H1 (cell line): ENCODE results near the gene MIPEP. TPM values are rescaled to one million over a fixed set of nuclear protein-coding genes. Genes with fewer than 3 reads are reported as not detected.
A peak's percentile ranks its signal among the peaks of the same experiment; 100 is the strongest.

ENCODE experiments used
- CTCF ChIA-PET: fragments of 300-600 bp; sonication (Branson Sonifier 250); formaldehyde crosslinking; loops from one replicate; lab custom pipeline; 2021; ENCODE audit not compliant: partially characterized antibody; lab: Charles Lee
- POLR2A ChIA-PET: fragments of 300-600 bp; sonication (Branson Sonifier 250); formaldehyde crosslinking; loops from one replicate; lab custom pipeline; 2021; ENCODE audit warnings: inconsistent platforms; ENCODE audit not compliant: partially characterized antibody; lab: Charles Lee
- DNase-seq, 2 experiments: peaks; one replicate each; pipeline versions ENCODE4 v3.0.0 to v3.0.0-alpha.2; 2010 to 2022; ENCODE audit warnings: low spot score in 2 of 2, low read depth in 1 of 2, mixed read lengths in 1 of 2
- FAIRE-seq: peaks from 2 replicates; lab custom pipeline; 2011; peaks lifted over from hg19 to GRCh38; lab: Jason Lieb, UNC
- H2AFZ ChIP-seq: 2 replicates; pipeline ENCODE4 v1.8.1; 2012; ENCODE audit warnings: low read length, inconsistent platforms
- H2AK5ac ChIP-seq: 2 replicates; pipeline ENCODE4 v1.6.1; 2013; ENCODE audit warnings: low read depth, low read length
- H2BK120ac ChIP-seq: replicated peaks from 2 replicates; pipeline ENCODE3; 2013; ENCODE audit warnings: low read depth, low read length, inconsistent platforms
- H2BK12ac ChIP-seq: 2 replicates; pipeline ENCODE4 v1.6.1; 2013; ENCODE audit warnings: low read depth, low read length
- H2BK15ac ChIP-seq: 2 replicates; pipeline ENCODE4 v1.6.1; 2013; ENCODE audit warnings: low read length
- H2BK20ac ChIP-seq: 2 replicates; pipeline ENCODE4 v1.6.1; 2013; ENCODE audit warnings: low read length
- H2BK5ac ChIP-seq: 2 replicates; pipeline ENCODE4 v1.6.1; 2013; ENCODE audit warnings: low read depth, low read length
- H3K14ac ChIP-seq: 2 replicates; pipeline ENCODE4 v1.6.1; 2013; ENCODE audit warnings: inconsistent platforms; ENCODE audit not compliant: insufficient read length
- H3K18ac ChIP-seq: 2 replicates; pipeline ENCODE4 v1.6.1; 2013; ENCODE audit warnings: low read length; ENCODE audit errors: extremely low read depth
- H3K23ac ChIP-seq: 2 replicates; pipeline ENCODE4 v1.6.1; 2013; ENCODE audit warnings: inconsistent platforms; ENCODE audit not compliant: insufficient read length
- H3K23me2 ChIP-seq: 2 replicates; pipeline ENCODE4 v1.6.1; 2013; ENCODE audit warnings: low read depth, low read length
- H3K27ac ChIP-seq: 2 replicates; pipeline ENCODE4 v1.6.1; 2011; ENCODE audit warnings: low read depth, low read length, inconsistent platforms
- H3K27me3 ChIP-seq, 4 experiments: replicated peaks in 1 of 4; 1 replicate in 1 of 4; 2 replicates in 3 of 4; pipeline versions ENCODE4 v1.6.1 to v1.8.1; 2011 to 2013; ENCODE audit warnings: low read length in 3 of 4, mild to moderate bottlenecking in 3 of 4, inconsistent platforms in 2 of 4, mixed read lengths in 2 of 4, moderate library complexity in 1 of 4; ENCODE audit not compliant: control insufficient read depth in 3 of 4, insufficient read depth in 3 of 4; ENCODE audit errors: extremely low read depth in 1 of 4
- H3K36me3 ChIP-seq, 4 experiments: 2 replicates each; pipeline versions ENCODE4 v1.6.1 to v1.8.1; 2011 to 2013; ENCODE audit warnings: mild to moderate bottlenecking in 4 of 4, low read length in 3 of 4, moderate library complexity in 2 of 4, control low read depth in 1 of 4, inconsistent platforms in 1 of 4; ENCODE audit not compliant: insufficient read depth in 4 of 4, control insufficient read depth in 2 of 4
- H3K4ac ChIP-seq: replicated peaks from 2 replicates; pipeline ENCODE3; 2013; ENCODE audit warnings: low read length, low read depth, mixed read lengths, inconsistent platforms; ENCODE audit not compliant: insufficient read length
- H3K4me1 ChIP-seq, 4 experiments: replicated peaks in 1 of 4; 1 replicate in 1 of 4; 2 replicates in 3 of 4; pipeline versions ENCODE4 v1.6.1 to v1.8.1; 2011 to 2013; ENCODE audit warnings: low read length in 3 of 4, inconsistent platforms in 2 of 4, mixed read lengths in 1 of 4; ENCODE audit not compliant: insufficient read depth in 4 of 4, control insufficient read depth in 3 of 4
- H3K4me2 ChIP-seq, 2 experiments: 2 replicates each; pipeline versions ENCODE4 v1.6.1 to v1.8.1; 2011 to 2013; ENCODE audit warnings: low read depth in 2 of 2, low read length in 2 of 2, control low read depth in 1 of 2, inconsistent platforms in 1 of 2, mild to moderate bottlenecking in 1 of 2; ENCODE audit not compliant: insufficient read depth in 1 of 2
- H3K4me3 ChIP-seq, 4 experiments: fragments of 200-600, 300-600 bp in 1 of 4; sonication (generic), shearing (Covaris generic), sonication (Bioruptor Twin) in 1 of 4; 2 replicates each; pipeline versions ENCODE4 v1.5.1 to v1.8.1; 2011 to 2016; ENCODE audit warnings: low read length in 4 of 4, low read depth in 3 of 4, control low read depth in 2 of 4, inconsistent platforms in 2 of 4, mild to moderate bottlenecking in 2 of 4, mixed read lengths in 1 of 4, moderate library complexity in 1 of 4; ENCODE audit not compliant: insufficient read depth in 2 of 4; ENCODE audit errors: extremely low read depth in 1 of 4
- H3K56ac ChIP-seq: replicated peaks from 2 replicates; pipeline ENCODE3; 2013; ENCODE audit warnings: low read depth, mild to moderate bottlenecking, mixed read lengths, low read length, inconsistent platforms; ENCODE audit not compliant: insufficient read length
- H3K79me1 ChIP-seq: 2 replicates; pipeline ENCODE4 v1.6.1; 2013; ENCODE audit warnings: low read depth, low read length, control low read depth
- H3K79me2 ChIP-seq, 2 experiments: 2 replicates each; pipeline versions ENCODE4 v1.6.1 to v1.8.1; 2012 to 2013; ENCODE audit warnings: low read length in 2 of 2, mild to moderate bottlenecking in 2 of 2, inconsistent platforms in 1 of 2; ENCODE audit not compliant: insufficient read depth in 2 of 2, control insufficient read depth in 1 of 2
- H3K9ac ChIP-seq, 4 experiments: replicated peaks in 1 of 4; 1 replicate in 1 of 4; 2 replicates in 3 of 4; pipeline versions ENCODE4 v1.6.1 to v1.8.1; 2011 to 2013; ENCODE audit warnings: low read depth in 3 of 4, low read length in 3 of 4, control low read depth in 2 of 4, mild to moderate bottlenecking in 2 of 4, moderate library complexity in 2 of 4, inconsistent platforms in 1 of 4; ENCODE audit errors: extremely low read depth in 1 of 4
- H3K9me3 ChIP-seq, 2 experiments: 2 replicates each; pipeline versions ENCODE4 v1.6.1 to v1.8.1; 2012 to 2013; ENCODE audit warnings: mild to moderate bottlenecking in 2 of 2, moderate library complexity in 2 of 2, control low read depth in 1 of 2, inconsistent platforms in 1 of 2, low read depth in 1 of 2, low read length in 1 of 2, mixed read lengths in 1 of 2; ENCODE audit not compliant: insufficient read depth in 2 of 2
- H4K20me1 ChIP-seq, 2 experiments: replicated peaks in 1 of 2; 2 replicates each; pipeline versions ENCODE3 to v1.8.1; 2011 to 2013; ENCODE audit warnings: inconsistent platforms in 2 of 2, low read length in 2 of 2, mild to moderate bottlenecking in 1 of 2; ENCODE audit not compliant: insufficient read depth in 2 of 2, control insufficient read depth in 1 of 2
- H4K5ac ChIP-seq: 2 replicates; pipeline ENCODE4 v1.6.1; 2013; ENCODE audit warnings: low read length, low read depth, mixed read lengths, inconsistent platforms; ENCODE audit not compliant: insufficient read length
- H4K8ac ChIP-seq: 2 replicates; pipeline ENCODE4 v1.8.0; 2013; ENCODE audit warnings: mild to moderate bottlenecking, moderate library complexity, low read length, inconsistent platforms; ENCODE audit not compliant: insufficient read depth; ENCODE audit errors: extremely low read depth
- H4K91ac ChIP-seq: replicated peaks from 2 replicates; pipeline ENCODE3; 2013; ENCODE audit warnings: low read length, mixed read lengths, inconsistent platforms; ENCODE audit not compliant: insufficient read length
- ATF2 ChIP-seq: IDR thresholded peaks from 2 replicates; pipeline ENCODE4 v1.6.1; 2012; ENCODE audit warnings: low read length, inconsistent platforms
- CTCF ChIP-seq, 3 experiments: IDR thresholded peaks; 1 replicate in 2 of 3; 2 replicates in 1 of 3; pipeline versions ENCODE4 v1.5.1 to v1.6.1; 2011; ENCODE audit warnings: low read length in 3 of 3, mild to moderate bottlenecking in 3 of 3, inconsistent platforms in 2 of 3, low read depth in 1 of 3, moderate library complexity in 1 of 3; ENCODE audit not compliant: insufficient read depth in 1 of 3; ENCODE audit errors: control extremely low read depth in 1 of 3
- JUND ChIP-seq: IDR thresholded peaks from 2 replicates; pipeline ENCODE4 v1.6.1; 2011; ENCODE audit warnings: mild to moderate bottlenecking, improper control_type of control experiment, low read length
- MAX ChIP-seq: IDR thresholded peaks from 2 replicates; pipeline ENCODE4 v1.6.1; 2012; ENCODE audit warnings: inconsistent platforms
- TBP ChIP-seq: IDR thresholded peaks from 2 replicates; pipeline ENCODE4 v1.6.1; 2011; ENCODE audit warnings: low read depth, low read length, improper control_type of control experiment
- TEAD4 ChIP-seq: IDR thresholded peaks from 2 replicates; pipeline ENCODE4 v1.6.1; 2012; ENCODE audit warnings: low read depth, low read length, inconsistent platforms, mixed read lengths
- USF2 ChIP-seq: IDR thresholded peaks from 2 replicates; pipeline ENCODE4 v1.6.1; 2011; ENCODE audit warnings: low read length, improper control_type of control experiment
- WGBS, 2 experiments: shearing (Covaris generic) in 1 of 2; methylation state at CpG; one replicate each; pipeline versions ENCODE4 v1.1.6 to v1.1.7; 2013 to 2015; ENCODE audit warnings: low lambda C conversion rate in 2 of 2, mixed read lengths in 2 of 2, inconsistent platforms in 1 of 2, low coverage in 1 of 2, missing lambda C conversion rate in 1 of 2; ENCODE audit not compliant: insufficient replicate concordance in 2 of 2, insufficient coverage in 1 of 2, insufficient read length in 1 of 2; ENCODE audit errors: extremely low coverage in 1 of 2, missing lambda C conversion rate in 1 of 2; 5-methylcytosine and 5-hydroxymethylcytosine counted together
- polyA plus RNA-seq, 7 experiments: library from polyadenylated mRNA; depleted of rRNA in 3 of 7; stranded (reverse) in 5 of 7; unstranded in 2 of 7; fragments of >200 nt in 5 of 7; fragments of 200-250 nt in 2 of 7; gene quantifications; 1 replicate in 5 of 7; 2 replicates in 1 of 7; 4 replicates in 1 of 7; pipeline versions ENCODE4 v1.2.1 to v1.2.3, GENCODE V29; 2011 to 2013; ENCODE audit warnings: missing spikeins in 2 of 7, mixed read lengths in 2 of 7
- total RNA-seq: library from RNA; stranded (reverse); fragmentation: NEBNext Ultra II Directional; extraction: Animal tissue kit (Norgen Biotek cat#: 25700); gene quantifications from 2 replicates; pipeline ENCODE4 v1.2.1, GENCODE V29; 2021

MIPEP gene
- total and polyA plus RNA-seq, 2 of the 8 experiments (the other 6 are each of a cell fraction or from before 2014, with no cell fraction given) = 24.0 to 24.2 TPM

GRCh38 chr13:23903906-23904280 is 14.7 kb upstream of the MIPEP start:
- H2BK120ac ChIP-seq = no peak overlapping the region
- no peak overlapping the region; the same call in 1 of the 2 replicates for H2BK5ac ChIP-seq
- no peaks in the 10 kb centered on the region for H3K79me2 ChIP-seq
- H4K8ac ChIP-seq = peak overlapping the region; percentile 20; the same call in 1 of the 2 replicates
- H2BK15ac ChIP-seq = no peak overlapping the region
- H3K4me1 ChIP-seq = peaks cover 0 to 3% (median 0%) of the 10 kb centered on the region in 4 experiments; a peak in 3 of 7 replicates
- no peak overlapping the region for H3K14ac ChIP-seq
- H3K9ac ChIP-seq = no peak overlapping the region
- H3K23ac ChIP-seq = no peak overlapping the region
- 22% methylated on average over 12 of the region's 16 CpGs; no CpG with 5 or more reads in 1 of the 2 experiments for WGBS, 2 experiments
- no peak overlapping the region for H2AK5ac ChIP-seq
- no peak overlapping the region for H3K56ac ChIP-seq
- no peak overlapping the region for H3K4ac ChIP-seq
- DNase-seq (peak in 1 of 2 experiments; percentile 54), FAIRE-seq (no peak)
- CTCF ChIA-PET = interaction anchor here (0.8 to 2.2 kb wide), 4 partner anchors 13 to 19 kb away, joined by 3 to 8 read pairs (median 4); no protein-coding TSS in a partner anchor
- no peak overlapping the region for H2BK12ac ChIP-seq
- H3K36me3 ChIP-seq = no peaks in the 10 kb centered on the region
- no peak overlapping the region for H4K5ac ChIP-seq
- no peak overlapping the region for H3K27ac ChIP-seq
- no peaks in the 10 kb centered on the region for H3K79me1 ChIP-seq
- H3K23me2 ChIP-seq = peaks cover 9% of the 10 kb centered on the region; the same call in 1 of the 2 replicates
- H3K4me3 ChIP-seq = peak overlapping the region; percentile 31 to 64 (median 40)
- no peaks in the 10 kb centered on the region for H4K20me1 ChIP-seq
- no peak overlapping the region for H2BK20ac ChIP-seq
- H3K9me3 ChIP-seq = no peaks in the 10 kb centered on the region
- peaks cover 0 to 10% (median 4%) of the 10 kb centered on the region in 4 experiments; a peak in 3 of 7 replicates for H3K27me3 ChIP-seq
- POLR2A ChIA-PET = no interaction called here
- H4K91ac ChIP-seq = no peak overlapping the region
- peak overlapping the region; percentile 46 to 82 for H3K4me2 ChIP-seq
- no peak overlapping the region for H3K18ac ChIP-seq
- no peak overlapping the region for H2AFZ ChIP-seq
- TF ChIP-seq ATF2 (no peak), TBP (peak; percentile 17; the same call in 1 of the 2 replicates), USF2 (no peak), TEAD4 (no peak), MAX (no peak), JUND (no peak), CTCF (IDR thresholded peaks at IDR 0.05; ENCODE audit: control extremely low read depth in 1 of 3, insufficient read depth in 1 of 3, low read depth in 1 of 3, low read length in 3 of 3) (no peak)
